A549 treated with AZD9567 at 1 μM for 4 hours (cell line): Measurements from ENCODE around the gene FN3KRP. TPM values are rescaled to one million over a fixed set of nuclear protein-coding genes. Genes with fewer than 3 reads are reported as not detected.

Experiments
- total RNA-seq: library from RNA; stranded (reverse); fragments of 200-300 nt; extraction: Qiagen RNA extraction; gene quantifications from 5 replicates; pipeline ENCODE4 v1.2.3, GENCODE V29; 2022; ENCODE audit not compliant: insufficient read depth

FN3KRP gene
- total RNA-seq = 70.9 to 80.1 TPM (median 72.1 TPM) in 5 replicates

GRCh38 chr17:82716203-82717010 lies at the start of gene FN3KRP:
Gene FN3KRP, plus strand, starts transcription at chr17:82716706. Its CDS starts 50 bp downstream, at chr17:82716756.

DNA sequence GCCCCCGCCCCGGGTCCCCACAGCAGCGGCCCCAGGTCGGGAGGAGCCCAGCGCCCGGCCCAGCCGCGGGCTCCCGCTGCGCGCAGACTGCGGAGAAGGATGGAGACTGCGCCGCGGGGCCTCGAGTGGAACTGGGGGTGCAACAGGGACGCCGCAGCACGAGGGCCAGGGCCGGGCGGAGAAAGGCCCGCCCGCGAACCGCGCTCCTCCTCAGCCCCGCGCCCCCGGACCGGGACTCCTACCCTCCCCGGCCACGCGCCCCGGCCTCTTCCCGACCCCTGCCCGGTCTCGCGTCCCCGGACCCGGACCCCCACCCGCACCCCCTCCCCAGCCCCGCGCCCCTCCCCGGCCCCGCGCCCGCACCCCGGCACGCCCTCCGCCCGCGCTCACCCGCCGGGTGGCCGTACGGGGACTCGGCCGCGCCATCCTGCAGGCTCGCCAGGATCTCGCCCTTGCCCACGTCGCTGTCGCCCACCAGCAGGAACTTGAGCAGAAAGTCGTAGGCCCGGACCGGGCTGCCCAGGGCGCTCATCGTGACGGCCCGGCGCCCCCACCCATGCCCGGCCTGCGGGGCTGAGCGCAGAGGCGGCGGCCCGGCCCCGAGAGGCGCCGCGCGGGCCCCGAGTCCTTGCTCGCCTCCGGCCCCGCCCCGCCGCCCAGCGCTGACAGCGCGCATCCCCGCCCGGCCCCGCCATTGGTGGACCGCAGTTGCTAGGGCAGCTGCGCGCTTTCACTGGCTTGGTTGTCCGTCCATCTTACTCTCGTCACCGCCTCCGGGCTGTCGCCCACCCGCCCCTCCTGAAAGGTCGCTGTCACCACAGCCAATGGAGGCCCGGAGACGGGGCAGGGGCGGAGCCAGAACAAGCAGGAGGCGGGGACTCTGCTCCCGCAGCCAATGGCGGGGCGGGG lies 18.2 kb upstream of the FN3KRP start, which contains the start of gene RAB40B:
TSS of gene RAB40B (minus strand) at position 634 of the 909 bp plus-strand sequence. CDS start at position 532, 102 bp downstream.

DNA sequence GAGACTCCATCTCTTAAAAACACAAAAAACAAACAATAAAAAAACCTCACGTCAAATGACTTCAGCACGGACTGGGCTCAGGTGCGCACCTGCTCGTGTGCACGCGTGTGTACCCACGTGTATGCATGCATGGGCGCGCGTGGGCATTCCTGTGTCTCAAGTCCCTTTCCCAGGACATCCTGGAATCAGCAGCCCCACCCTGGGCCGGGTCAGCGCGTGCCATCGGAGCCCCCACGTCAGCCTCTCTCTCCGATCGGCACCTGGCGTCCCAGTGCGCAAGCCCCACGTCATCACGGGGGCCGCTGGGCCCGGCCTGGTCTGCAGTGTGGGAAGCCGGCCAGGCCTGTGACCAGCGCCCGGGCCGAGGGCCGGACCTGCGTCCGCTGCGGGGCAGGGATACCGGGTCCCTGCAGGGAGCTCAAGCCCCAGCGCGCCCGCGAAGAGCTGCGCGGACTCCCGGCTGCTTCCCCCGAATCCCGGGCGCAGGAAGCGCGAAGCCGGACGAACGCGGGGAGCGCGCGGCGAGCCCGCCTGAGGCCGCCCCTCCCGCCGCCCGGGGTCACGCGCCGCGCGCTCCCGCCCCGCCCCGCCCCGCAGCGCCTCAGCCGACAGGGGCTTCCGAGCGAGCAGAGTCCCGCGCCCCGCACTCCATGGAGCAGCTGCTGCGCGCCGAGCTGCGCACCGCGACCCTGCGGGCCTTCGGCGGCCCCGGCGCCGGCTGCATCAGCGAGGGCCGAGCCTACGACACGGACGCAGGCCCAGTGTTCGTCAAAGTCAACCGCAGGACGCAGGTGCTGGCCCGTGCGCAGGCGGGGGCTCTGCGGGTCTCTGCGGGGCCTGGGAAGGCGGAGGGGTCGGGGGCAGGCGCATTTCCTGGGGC lies 18.7 kb downstream of the FN3KRP start, which contains the start of gene FN3K:
TSS of gene FN3K (plus strand) at position 629 of the 880 bp plus-strand sequence. CDS start at position 651, 22 bp downstream.

GRCh38 chr17:82751571-82752370 lies 35.3 kb downstream of the FN3KRP start, which contains the start of gene TBCD:
Gene TBCD, plus strand, starts transcription at chr17:82752065. Its CDS starts 129 bp downstream, at chr17:82752194.

Other genes with a start within 250 kb of the FN3KRP start
- gene FOXK2, start 197.0 kb upstream of the FN3KRP start, total RNA-seq = 48.6 to 60.7 TPM (median 56.4 TPM) in 5 replicates
- gene WDR45B, start 68.3 kb upstream of the FN3KRP start, total RNA-seq = 84.8 to 99.2 TPM (median 94.5 TPM) in 5 replicates
- 16.9 to 23.0 TPM (median 20.1 TPM) in 5 replicates for gene RAB40B, start 18.0 kb upstream of the FN3KRP start, total RNA-seq
- gene FN3K, start 18.9 kb downstream of the FN3KRP start, total RNA-seq = 7.8 to 9.0 TPM (median 8.4 TPM) in 5 replicates
- 63.6 to 89.8 TPM (median 79.1 TPM) in 5 replicates for gene TBCD, start 35.4 kb downstream of the FN3KRP start, total RNA-seq
- not detected in 5 replicates for gene ZNF750, start 123.3 kb downstream of the FN3KRP start, total RNA-seq